Neural progenitor cell (in vitro differentiated cells): ENCODE data around the gene CCZ1. TPM values are rescaled to one million over a fixed set of nuclear protein-coding genes. Genes with fewer than 3 reads are reported as not detected.
"Not testable (repeated sequence)": the region's sequence is repeated elsewhere in the genome, so short reads cannot be mapped to it uniquely, and the experiment has no call there.

Source experiments
- DNase-seq: peaks from one replicate; pipeline ENCODE4 v3.0.0-alpha.2; 2016; ENCODE audit warnings: low spot score
- H2AFZ ChIP-seq: fragments of 200-600 bp; sonication (generic); replicated peaks from 2 replicates; pipeline ENCODE4 v1.6.1; 2016; ENCODE audit warnings: antibody characterized with exemption
- H3F3A ChIP-seq: fragments of 200-600 bp; sonication (generic); 2 replicates; pipeline ENCODE4 v1.6.1; 2016; ENCODE audit warnings: antibody characterized with exemption, low read depth
- H3K27ac ChIP-seq: fragments of 200-600 bp; sonication (generic); 2 replicates; pipeline ENCODE4 v1.5.1; 2016; ENCODE audit warnings: mild to moderate bottlenecking
- H3K27me3 ChIP-seq: fragments of 200-600 bp; sonication (generic); 2 replicates; pipeline ENCODE4 v1.6.1; 2016; ENCODE audit warnings: mild to moderate bottlenecking, moderate library complexity
- H3K36me3 ChIP-seq: fragments of 200-600 bp; sonication (generic); 2 replicates; pipeline ENCODE4 v1.5.1; 2016
- H3K4me1 ChIP-seq: fragments of 200-600 bp; sonication (generic); 2 replicates; pipeline ENCODE4 v1.6.1; 2016; ENCODE audit warnings: mixed run types
- H3K4me2 ChIP-seq: fragments of 200-600 bp; sonication (generic); 2 replicates; pipeline ENCODE4 v1.6.1; 2016
- H3K4me3 ChIP-seq: fragments of 200-600 bp; sonication (generic); 2 replicates; pipeline ENCODE4 v1.5.1; 2016
- H3K79me2 ChIP-seq: fragments of 200-600 bp; sonication (generic); 2 replicates; pipeline ENCODE4 v1.6.1; 2016; ENCODE audit warnings: low read depth
- H3K9ac ChIP-seq: fragments of 200-600 bp; sonication (generic); 2 replicates; pipeline ENCODE4 v1.6.1; 2016
- H3K9me3 ChIP-seq: fragments of 200-600 bp; sonication (generic); 2 replicates; pipeline ENCODE4 v1.5.1; 2016; ENCODE audit warnings: low read depth
- H4K20me1 ChIP-seq: fragments of 200-600 bp; sonication (generic); 2 replicates; pipeline ENCODE4 v1.6.1; 2016; ENCODE audit warnings: low read depth
- H3K27ac Mint-ChIP-seq: 3 replicates; pipeline ENCODE4 v1.8.0; 2021; ENCODE audit warnings: mixed read lengths
- H3K27me3 Mint-ChIP-seq: 2 replicates; pipeline ENCODE4 v1.8.0; 2022; ENCODE audit warnings: low read depth, mild to moderate bottlenecking, inconsistent platforms, moderate library complexity, mixed read lengths; ENCODE audit not compliant: insufficient read depth
- H3K36me3 Mint-ChIP-seq: 3 replicates; pipeline ENCODE4 v1.8.0; 2021; ENCODE audit warnings: mixed read lengths
- H3K4me1 Mint-ChIP-seq: 3 replicates; pipeline ENCODE4 v1.8.0; 2021; ENCODE audit warnings: mixed read lengths
- H3K4me3 Mint-ChIP-seq: 3 replicates; pipeline ENCODE4 v1.8.0; 2021; ENCODE audit warnings: mild to moderate bottlenecking, moderate library complexity, mixed read lengths
- H3K9me3 Mint-ChIP-seq: 3 replicates; pipeline ENCODE4 v1.8.0; 2020; ENCODE audit warnings: mixed read lengths
- EZH2 ChIP-seq: fragments of 200-600 bp; sonication (generic); IDR thresholded peaks from 2 replicates; pipeline ENCODE4 v1.6.1; 2017; ENCODE audit warnings: antibody characterized with exemption, mild to moderate bottlenecking, moderate library complexity
- EZH2phosphoT487 ChIP-seq: fragments of 200-600 bp; sonication (generic); IDR thresholded peaks from 2 replicates; pipeline ENCODE4 v1.6.1; 2017; ENCODE audit warnings: antibody characterized with exemption
- total RNA-seq: library from RNA; depleted of rRNA; stranded (reverse); fragments of >200 nt; gene quantifications from 2 replicates; pipeline ENCODE4 v1.2.3, GENCODE V29; 2015; ENCODE audit warnings: low replicate concordance
- TF ChIP-seq, protein P1 (sequence below): fragments of 200-600 bp; sonication (generic); IDR thresholded peaks from 2 replicates; pipeline ENCODE4 v1.5.1; 2017; ENCODE audit warnings: antibody characterized with exemption, mild to moderate bottlenecking

The CCZ1 gene
- total RNA-seq, 1 donor from 2014 or later = 136 TPM

DNA sequence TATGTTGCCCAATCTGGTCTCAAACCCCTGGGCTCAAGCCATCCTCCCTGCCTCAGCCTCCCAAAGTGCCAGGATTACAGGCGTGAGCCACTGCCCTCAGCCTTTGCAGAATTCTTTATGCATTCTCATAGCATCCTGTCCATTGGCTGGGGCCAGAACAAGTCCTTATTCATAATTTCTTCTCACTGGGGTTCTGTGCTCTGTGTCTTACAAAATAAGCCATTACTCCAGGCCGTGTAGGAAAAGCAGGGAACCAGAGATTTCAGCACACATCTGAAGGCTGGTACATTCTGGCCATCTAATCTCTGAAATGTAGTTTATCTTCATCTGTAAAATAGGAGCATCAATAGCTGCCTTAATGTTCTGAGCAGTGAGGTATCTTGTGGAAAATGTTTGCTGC, 28.2 kb upstream of the CCZ1 start:
- Mint-ChIP-seq H3K36me3 (no peaks in the 10 kb centered on the region), H3K9me3 (peaks cover 3% of the 10 kb centered on the region), H3K4me1 (peaks cover 13% of the 10 kb centered on the region), H3K27me3 (no peaks in the 10 kb centered on the region), H3K4me3 (no peak overlapping the region), H3K27ac (peak overlapping the region; percentile 40)
- H3K36me3 ChIP-seq = no peaks in the 10 kb centered on the region
- H4K20me1 ChIP-seq = no peaks in the 10 kb centered on the region
- no peak overlapping the region for H3K4me2 ChIP-seq
- no peaks in the 10 kb centered on the region for H3K27me3 ChIP-seq
- no peak overlapping the region for H3K27ac ChIP-seq
- H3K9ac ChIP-seq = no peak overlapping the region
- H3K9me3 ChIP-seq = no peaks in the 10 kb centered on the region
- TF ChIP-seq, protein P1, sequence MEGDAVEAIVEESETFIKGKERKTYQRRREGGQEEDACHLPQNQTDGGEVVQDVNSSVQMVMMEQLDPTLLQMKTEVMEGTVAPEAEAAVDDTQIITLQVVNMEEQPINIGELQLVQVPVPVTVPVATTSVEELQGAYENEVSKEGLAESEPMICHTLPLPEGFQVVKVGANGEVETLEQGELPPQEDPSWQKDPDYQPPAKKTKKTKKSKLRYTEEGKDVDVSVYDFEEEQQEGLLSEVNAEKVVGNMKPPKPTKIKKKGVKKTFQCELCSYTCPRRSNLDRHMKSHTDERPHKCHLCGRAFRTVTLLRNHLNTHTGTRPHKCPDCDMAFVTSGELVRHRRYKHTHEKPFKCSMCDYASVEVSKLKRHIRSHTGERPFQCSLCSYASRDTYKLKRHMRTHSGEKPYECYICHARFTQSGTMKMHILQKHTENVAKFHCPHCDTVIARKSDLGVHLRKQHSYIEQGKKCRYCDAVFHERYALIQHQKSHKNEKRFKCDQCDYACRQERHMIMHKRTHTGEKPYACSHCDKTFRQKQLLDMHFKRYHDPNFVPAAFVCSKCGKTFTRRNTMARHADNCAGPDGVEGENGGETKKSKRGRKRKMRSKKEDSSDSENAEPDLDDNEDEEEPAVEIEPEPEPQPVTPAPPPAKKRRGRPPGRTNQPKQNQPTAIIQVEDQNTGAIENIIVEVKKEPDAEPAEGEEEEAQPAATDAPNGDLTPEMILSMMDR = no peak
- TF ChIP-seq EZH2phosphoT487 (no peak), EZH2 (no peak)
- H3K4me3 ChIP-seq = no peak overlapping the region
- no peaks in the 10 kb centered on the region for H3F3A ChIP-seq
- no peak overlapping the region for H2AFZ ChIP-seq
- DNase-seq = no peak
- H3K4me1 ChIP-seq = no peaks in the 10 kb centered on the region
- H3K79me2 ChIP-seq = no peaks in the 10 kb centered on the region

DNA sequence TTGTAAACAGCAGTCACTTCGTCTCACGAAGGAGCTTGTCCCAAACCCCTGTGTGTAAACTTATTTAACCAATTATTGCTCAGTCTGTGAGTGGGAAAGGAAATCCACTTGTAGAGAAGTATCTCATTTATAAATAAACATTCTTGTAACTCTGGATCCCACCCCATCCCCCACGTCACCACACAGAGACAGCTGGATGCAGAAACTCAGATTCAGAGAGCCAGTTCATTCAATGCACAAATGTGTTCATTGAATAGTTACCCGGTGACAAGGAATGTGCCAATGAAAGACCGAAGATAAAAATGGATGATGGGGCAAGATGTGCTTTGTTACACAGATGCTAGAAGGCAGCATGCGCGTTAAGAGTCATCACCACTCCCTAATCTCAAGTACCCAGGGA, 26.2 kb upstream of the CCZ1 start:
- no peaks in the 10 kb centered on the region for H3K4me1 ChIP-seq
- Mint-ChIP-seq H3K4me1 (peaks cover 13% of the 10 kb centered on the region), H3K36me3 (no peaks in the 10 kb centered on the region), H3K27ac (peak overlapping the region; percentile 52), H3K27me3 (peaks cover 5% of the 10 kb centered on the region), H3K4me3 (no peak overlapping the region), H3K9me3 (peaks cover 3% of the 10 kb centered on the region)
- H3K36me3 ChIP-seq = no peaks in the 10 kb centered on the region
- H3K9ac ChIP-seq = no peak overlapping the region
- H3K27me3 ChIP-seq = no peaks in the 10 kb centered on the region
- TF ChIP-seq, protein P1 = no peak
- TF ChIP-seq EZH2phosphoT487 = no peak
- TF ChIP-seq EZH2 = no peak
- no peaks in the 10 kb centered on the region for H3F3A ChIP-seq
- no peaks in the 10 kb centered on the region for H4K20me1 ChIP-seq
- DNase-seq = no peak
- H3K4me2 ChIP-seq = no peak overlapping the region
- no peak overlapping the region for H3K27ac ChIP-seq
- H3K79me2 ChIP-seq = no peaks in the 10 kb centered on the region
- H2AFZ ChIP-seq = peak overlapping the region; percentile 73
- H3K4me3 ChIP-seq = no peak overlapping the region
- H3K9me3 ChIP-seq = no peaks in the 10 kb centered on the region

DNA sequence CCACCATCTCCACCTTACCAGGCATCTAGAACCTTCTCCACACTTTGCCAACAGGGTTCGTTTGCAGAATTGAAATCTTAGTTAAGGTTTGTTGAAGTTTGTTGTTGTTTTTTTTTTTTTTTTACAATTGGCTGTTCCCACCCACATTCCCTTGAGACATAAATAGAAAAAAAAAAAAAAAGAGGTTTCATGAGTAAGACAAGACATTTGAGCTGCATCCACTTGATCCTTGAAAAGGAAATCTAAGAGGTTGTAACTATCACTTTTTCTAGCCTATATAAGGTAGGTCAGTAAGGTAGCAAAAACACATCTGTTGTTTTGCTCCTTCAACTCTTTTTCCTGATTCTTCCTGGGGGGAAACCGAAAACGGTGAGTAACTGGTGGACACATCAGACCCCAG, 18.9 kb upstream of the CCZ1 start:
- H3K4me1 Mint-ChIP-seq, H3K4me3 Mint-ChIP-seq, H3K27ac ChIP-seq, H3K36me3 Mint-ChIP-seq, H3K9me3 Mint-ChIP-seq, H3K27me3 ChIP-seq, H3K36me3 ChIP-seq, H3K9ac ChIP-seq, H3K4me1 ChIP-seq, DNase-seq, H2AFZ ChIP-seq, H4K20me1 ChIP-seq, H3K9me3 ChIP-seq, H3F3A ChIP-seq, H3K4me2 ChIP-seq, H3K27ac Mint-ChIP-seq, H3K79me2 ChIP-seq, H3K4me3 ChIP-seq: not testable (repeated sequence)
- peaks cover 13% of the 10 kb centered on the region for H3K27me3 Mint-ChIP-seq

DNA sequence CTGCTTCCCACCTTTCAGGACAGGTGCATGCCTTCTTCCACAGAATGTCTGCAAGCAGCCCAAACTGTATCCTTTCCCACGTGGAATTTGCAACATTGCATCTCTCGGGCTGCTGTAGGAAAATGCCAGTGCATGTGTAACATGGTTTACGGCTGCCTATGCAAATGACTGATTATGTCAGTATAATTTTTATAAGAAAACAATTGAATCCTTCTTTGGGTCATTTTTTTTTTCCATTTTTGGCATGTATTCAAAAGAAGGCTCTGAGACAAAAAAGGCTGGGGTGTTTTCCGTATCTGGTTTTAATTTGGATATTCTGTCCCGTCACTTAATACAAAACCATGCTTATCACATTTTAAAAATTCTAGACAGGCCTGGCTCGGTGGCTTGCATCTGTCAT, 18.4 kb upstream of the CCZ1 start:
- H3K4me1 ChIP-seq, H3K4me2 ChIP-seq, H3K27ac Mint-ChIP-seq, H3K36me3 ChIP-seq, H4K20me1 ChIP-seq, H3K4me3 Mint-ChIP-seq, H3K27ac ChIP-seq, H3K4me1 Mint-ChIP-seq, H2AFZ ChIP-seq, H3K9ac ChIP-seq, DNase-seq, H3K4me3 ChIP-seq, H3K36me3 Mint-ChIP-seq, H3K9me3 ChIP-seq, H3F3A ChIP-seq, H3K79me2 ChIP-seq, H3K27me3 ChIP-seq, H3K9me3 Mint-ChIP-seq: not testable (repeated sequence)
- H3K27me3 Mint-ChIP-seq = peaks cover 13% of the 10 kb centered on the region

DNA sequence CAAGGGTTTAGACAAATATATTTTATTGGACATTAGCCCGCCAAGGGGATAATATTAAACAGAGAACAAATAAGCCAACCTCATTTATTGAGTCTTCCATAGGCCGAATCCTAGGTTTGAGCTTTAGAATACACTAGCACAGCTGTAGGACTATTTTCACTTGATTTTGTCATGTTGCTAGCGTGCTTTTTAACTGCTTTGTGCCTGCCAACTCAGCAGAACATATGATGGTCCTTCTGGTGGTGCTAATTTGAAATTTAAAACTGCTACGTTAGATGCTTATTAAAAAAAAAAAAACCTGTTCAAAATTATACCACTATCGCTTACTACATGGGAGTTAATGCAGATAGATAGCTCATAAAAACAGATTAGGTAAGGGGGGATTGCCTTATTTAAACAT, 14.1 kb upstream of the CCZ1 start:
- H3F3A ChIP-seq, H4K20me1 ChIP-seq, H3K27ac ChIP-seq, H3K4me3 Mint-ChIP-seq, H2AFZ ChIP-seq, H3K9ac ChIP-seq, H3K27ac Mint-ChIP-seq, H3K36me3 Mint-ChIP-seq, H3K27me3 ChIP-seq, H3K27me3 Mint-ChIP-seq, H3K9me3 Mint-ChIP-seq, H3K79me2 ChIP-seq, H3K4me3 ChIP-seq, DNase-seq, H3K36me3 ChIP-seq, H3K4me2 ChIP-seq, H3K4me1 ChIP-seq, H3K9me3 ChIP-seq, H3K4me1 Mint-ChIP-seq: not testable (repeated sequence)

DNA sequence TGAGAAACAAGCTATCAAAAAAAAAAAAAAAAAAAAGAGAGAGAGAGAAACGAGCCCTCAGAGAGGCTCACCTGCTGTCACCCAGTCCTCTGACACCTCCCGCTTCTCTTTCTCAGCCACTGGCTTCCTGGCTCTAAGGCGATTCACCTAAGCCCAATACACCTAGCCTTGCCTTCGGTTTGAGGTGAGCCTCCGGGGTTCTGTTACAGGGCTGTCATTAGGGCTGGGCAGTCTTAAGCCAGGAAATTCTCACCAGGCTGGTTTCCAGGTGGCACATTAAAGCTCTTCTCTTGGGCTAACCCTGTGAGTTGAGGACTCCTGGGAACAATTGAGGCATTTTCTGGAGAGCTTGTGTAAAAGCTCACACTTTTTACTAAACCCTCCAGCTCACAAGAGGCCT, 10.5 kb upstream of the CCZ1 start:
- not testable (repeated sequence) for H3K4me3 ChIP-seq, H3K4me1 ChIP-seq, H3K79me2 ChIP-seq, H2AFZ ChIP-seq, H3K9me3 ChIP-seq, DNase-seq, H3K27me3 Mint-ChIP-seq, H3K4me3 Mint-ChIP-seq, H3K36me3 Mint-ChIP-seq, H3K27ac Mint-ChIP-seq, H3K27me3 ChIP-seq, H3K4me2 ChIP-seq, H3K9ac ChIP-seq, H3K9me3 Mint-ChIP-seq, H3K4me1 Mint-ChIP-seq, H3F3A ChIP-seq, H3K36me3 ChIP-seq, H4K20me1 ChIP-seq
- H3K27ac ChIP-seq = peak overlapping the region; percentile 29

DNA sequence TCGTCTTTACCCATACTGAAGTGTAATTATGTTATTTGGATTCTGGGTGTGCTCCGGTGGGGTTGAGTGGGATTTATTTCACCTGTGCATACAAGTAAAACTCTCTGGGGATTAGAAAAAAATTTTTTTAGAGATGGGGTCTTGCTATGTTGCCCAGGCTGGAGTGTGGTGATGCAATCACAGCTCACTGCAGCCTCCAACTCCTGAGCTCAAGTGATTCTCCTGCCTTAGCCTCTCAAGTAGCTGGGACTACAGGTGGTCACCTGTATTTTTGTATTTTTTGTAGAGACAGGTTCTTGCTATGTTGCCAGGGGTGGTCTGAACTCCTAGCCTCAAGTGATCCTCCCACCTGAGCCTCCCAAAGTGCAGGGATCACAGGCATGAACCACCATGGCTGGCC, 8.3 kb upstream of the CCZ1 start:
- H3K27ac ChIP-seq, H3K27me3 ChIP-seq, H3K4me1 ChIP-seq, H3K4me2 ChIP-seq, H3K4me3 ChIP-seq, DNase-seq, H3F3A ChIP-seq, H3K36me3 Mint-ChIP-seq, H3K4me1 Mint-ChIP-seq, H2AFZ ChIP-seq, H3K9me3 Mint-ChIP-seq, H3K79me2 ChIP-seq, H3K9ac ChIP-seq, H3K27me3 Mint-ChIP-seq, H4K20me1 ChIP-seq, H3K9me3 ChIP-seq, H3K27ac Mint-ChIP-seq, H3K36me3 ChIP-seq, H3K4me3 Mint-ChIP-seq: not testable (repeated sequence)
